ENCODE measurements around the gene ENPP5.

The ENPP5 gene

DNA sequence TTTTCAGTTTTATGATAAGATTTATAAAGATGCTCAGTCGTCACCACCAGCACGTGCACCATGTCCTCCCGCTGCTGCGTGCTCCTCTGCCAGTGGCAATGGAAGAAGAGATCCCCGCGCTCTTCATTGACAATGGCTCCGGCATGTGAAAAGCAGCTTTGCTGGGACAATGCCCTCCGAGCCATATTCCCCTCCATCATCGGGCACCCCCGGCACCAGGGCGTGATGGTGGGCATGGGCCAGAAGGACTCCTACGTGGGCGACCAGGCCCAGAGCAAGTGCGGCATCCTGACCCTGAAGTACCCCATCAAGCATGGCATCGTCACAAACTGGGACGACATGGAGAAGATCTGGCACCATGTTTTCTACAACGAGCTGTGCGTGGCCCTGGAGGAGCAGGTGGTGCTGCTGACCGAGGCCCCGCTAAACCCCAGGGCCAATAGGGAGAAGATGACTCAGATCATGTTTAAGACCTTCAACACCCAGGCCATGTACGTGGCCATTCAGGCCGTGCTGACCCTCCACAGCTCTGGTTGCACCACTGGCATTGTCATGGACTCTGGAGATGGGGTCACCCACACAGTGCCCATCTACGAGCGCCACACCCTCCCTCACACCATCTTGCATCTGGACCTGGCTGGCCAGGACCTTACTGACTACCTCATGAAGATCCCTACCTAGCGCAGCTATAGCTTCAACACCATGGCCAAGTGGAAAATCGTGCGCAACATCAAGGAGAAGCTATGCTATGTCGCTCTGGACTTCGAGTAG, 34.3 kb upstream of the ENPP5 start:
- no peak overlapping the region for H3K4me3 ChIP-seq (ENCODE audit: low read depth, low read length)
- H3K4me1 ChIP-seq (ENCODE audit: control insufficient read depth, insufficient read depth, low read length), result no peaks in the 10 kb centered on the region
- no peak overlapping the region for H3K27ac ChIP-seq (ENCODE audit: extremely low read depth, low read depth, low read length)
- H3K36me3 ChIP-seq (ENCODE audit: control insufficient read depth in 2 of 2, insufficient read depth in 1 of 2, low read length in 2 of 2), result no peaks in the 10 kb centered on the region
- ChIA-PET POLR2A (no interaction called here), CTCF (interaction anchor here (0.7 to 2.3 kb wide), 4 partner anchors 16 to 115 kb away, joined by 3 to 6 read pairs (median 4); no protein-coding TSS in a partner anchor)
- TF ChIP-seq, protein P1, sequence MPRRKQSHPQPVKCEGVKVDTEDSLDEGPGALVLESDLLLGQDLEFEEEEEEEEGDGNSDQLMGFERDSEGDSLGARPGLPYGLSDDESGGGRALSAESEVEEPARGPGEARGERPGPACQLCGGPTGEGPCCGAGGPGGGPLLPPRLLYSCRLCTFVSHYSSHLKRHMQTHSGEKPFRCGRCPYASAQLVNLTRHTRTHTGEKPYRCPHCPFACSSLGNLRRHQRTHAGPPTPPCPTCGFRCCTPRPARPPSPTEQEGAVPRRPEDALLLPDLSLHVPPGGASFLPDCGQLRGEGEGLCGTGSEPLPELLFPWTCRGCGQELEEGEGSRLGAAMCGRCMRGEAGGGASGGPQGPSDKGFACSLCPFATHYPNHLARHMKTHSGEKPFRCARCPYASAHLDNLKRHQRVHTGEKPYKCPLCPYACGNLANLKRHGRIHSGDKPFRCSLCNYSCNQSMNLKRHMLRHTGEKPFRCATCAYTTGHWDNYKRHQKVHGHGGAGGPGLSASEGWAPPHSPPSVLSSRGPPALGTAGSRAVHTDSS (tag by site-specific recombination; IDR thresholded peaks at IDR 0.05), result no peak
- TF ChIP-seq KLF16 (tag by site-specific recombination; IDR thresholded peaks at IDR 0.05), result no peak
- TF ChIP-seq ZNF157 (tag by site-specific recombination; IDR thresholded peaks at IDR 0.05), result no peak
- TF ChIP-seq ZNF174 (tag by site-specific recombination; IDR thresholded peaks at IDR 0.05), result no peak
- TF ChIP-seq, protein P2, sequence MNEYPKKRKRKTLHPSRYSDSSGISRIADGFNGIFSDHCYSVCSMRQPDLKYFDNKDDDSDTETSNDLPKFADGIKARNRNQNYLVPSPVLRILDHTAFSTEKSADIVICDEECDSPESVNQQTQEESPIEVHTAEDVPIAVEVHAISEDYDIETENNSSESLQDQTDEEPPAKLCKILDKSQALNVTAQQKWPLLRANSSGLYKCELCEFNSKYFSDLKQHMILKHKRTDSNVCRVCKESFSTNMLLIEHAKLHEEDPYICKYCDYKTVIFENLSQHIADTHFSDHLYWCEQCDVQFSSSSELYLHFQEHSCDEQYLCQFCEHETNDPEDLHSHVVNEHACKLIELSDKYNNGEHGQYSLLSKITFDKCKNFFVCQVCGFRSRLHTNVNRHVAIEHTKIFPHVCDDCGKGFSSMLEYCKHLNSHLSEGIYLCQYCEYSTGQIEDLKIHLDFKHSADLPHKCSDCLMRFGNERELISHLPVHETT (tag by site-specific recombination; IDR thresholded peaks at IDR 0.05), result no peak
- no peak for TF ChIP-seq ZNF223 (tag by site-specific recombination; IDR thresholded peaks at IDR 0.05)
- no peak for TF ChIP-seq HOXA7 (CRISPR knock-in tag; IDR thresholded peaks at IDR 0.05; ENCODE audit: borderline replicate concordance)
- TF ChIP-seq RBAK (tag by site-specific recombination; IDR thresholded peaks at IDR 0.05), result no peak
- no peak for TF ChIP-seq ZBTB1 (tag by site-specific recombination; IDR thresholded peaks at IDR 0.05)
- TF ChIP-seq PATZ1 (tag by site-specific recombination; IDR thresholded peaks at IDR 0.05), result no peak
- no peak for TF ChIP-seq ZBTB7A (tag by site-specific recombination; IDR thresholded peaks at IDR 0.05; ENCODE audit: low read depth)
- TF ChIP-seq ZBTB21 (tag by site-specific recombination; IDR thresholded peaks at IDR 0.05), result no peak
- no peak for TF ChIP-seq ZFP69B (tag by site-specific recombination; IDR thresholded peaks at IDR 0.05)
- TF ChIP-seq, protein P3, sequence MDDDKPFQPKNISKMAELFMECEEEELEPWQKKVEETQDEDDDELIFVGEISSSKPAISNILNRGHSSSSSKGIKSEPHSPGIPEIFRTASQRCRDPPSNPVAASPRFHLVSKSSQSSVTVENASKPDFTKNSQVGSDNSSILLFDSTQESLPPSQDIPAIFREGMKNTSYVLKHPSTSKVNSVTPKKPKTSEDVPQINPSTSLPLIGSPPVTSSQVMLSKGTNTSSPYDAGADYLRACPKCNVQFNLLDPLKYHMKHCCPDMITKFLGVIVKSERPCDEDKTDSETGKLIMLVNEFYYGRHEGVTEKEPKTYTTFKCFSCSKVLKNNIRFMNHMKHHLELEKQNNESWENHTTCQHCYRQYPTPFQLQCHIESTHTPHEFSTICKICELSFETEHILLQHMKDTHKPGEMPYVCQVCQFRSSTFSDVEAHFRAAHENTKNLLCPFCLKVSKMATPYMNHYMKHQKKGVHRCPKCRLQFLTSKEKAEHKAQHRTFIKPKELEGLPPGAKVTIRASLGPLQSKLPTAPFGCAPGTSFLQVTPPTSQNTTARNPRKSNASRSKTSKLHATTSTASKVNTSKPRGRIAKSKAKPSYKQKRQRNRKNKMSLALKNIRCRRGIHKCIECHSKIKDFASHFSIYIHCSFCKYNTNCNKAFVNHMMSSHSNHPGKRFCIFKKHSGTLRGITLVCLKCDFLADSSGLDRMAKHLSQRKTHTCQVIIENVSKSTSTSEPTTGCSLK (tag by site-specific recombination; IDR thresholded peaks at IDR 0.05), result no peak
- no peak for TF ChIP-seq ZNF585B (tag by site-specific recombination; IDR thresholded peaks at IDR 0.05)
- no peaks in the 10 kb centered on the region for H3K9me3 ChIP-seq (ENCODE audit: control insufficient read depth, insufficient read depth, low read depth, low read length)

GRCh38 chr6:46203391-46204177, 32.8 kb upstream of the ENPP5 start:
- no peaks in the 10 kb centered on the region for H3K4me1 ChIP-seq (ENCODE audit: control insufficient read depth, insufficient read depth, low read length)
- no peak overlapping the region for H3K27ac ChIP-seq (ENCODE audit: extremely low read depth, low read depth, low read length)
- no peak overlapping the region for H3K4me3 ChIP-seq (ENCODE audit: low read depth, low read length)
- CTCF ChIA-PET, result interaction anchor here (2.3 kb wide), 1 partner anchor 17 kb away, joined by 6 read pairs; no protein-coding TSS in a partner anchor
- POLR2A ChIA-PET, result interaction anchor here (0.7 kb wide), 1 partner anchor 1114 kb away, joined by 3 read pairs; no protein-coding TSS in a partner anchor
- no peaks in the 10 kb centered on the region for H3K9me3 ChIP-seq (ENCODE audit: control insufficient read depth, insufficient read depth, low read depth, low read length)
- TF ChIP-seq GFI1B (tag by site-specific recombination; IDR thresholded peaks at IDR 0.05) (no peak), ZNF211 (tag by site-specific recombination; IDR thresholded peaks at IDR 0.05; ENCODE audit: low read depth) (no peak), ZNF214 (tag by site-specific recombination; IDR thresholded peaks at IDR 0.05; ENCODE audit: borderline replicate concordance) (no peak), ZNF341 (tag by site-specific recombination; IDR thresholded peaks at IDR 0.05; ENCODE audit: low read depth) (no peak), GLI4 (tag by site-specific recombination; IDR thresholded peaks at IDR 0.05) (no peak), ZNF701 (tag by site-specific recombination; IDR thresholded peaks at IDR 0.05) (no peak), ZSCAN4 (tag by site-specific recombination; IDR thresholded peaks at IDR 0.05) (no peak), ZNF777 (tag by site-specific recombination; IDR thresholded peaks at IDR 0.05; ENCODE audit: borderline replicate concordance) (no peak), HOXC10 (CRISPR knock-in tag; IDR thresholded peaks at IDR 0.05) (no peak)
- H3K36me3 ChIP-seq (ENCODE audit: control insufficient read depth in 2 of 2, insufficient read depth in 1 of 2, low read length in 2 of 2), result no peaks in the 10 kb centered on the region

Data from HEK293 (cell line).